HEK293 (cell line): Measurements from ENCODE around the gene SUN3.

Source experiments
- HOXA7 ChIP-seq: sonication (generic); formaldehyde crosslinking; IDR thresholded peaks from 2 replicates; pipeline ENCODE4 v1.8.1; 2022; ENCODE audit warnings: missing genetic modification reagents, borderline replicate concordance
- ZBTB1 ChIP-seq: fragments of 450-650 bp; formaldehyde crosslinking; IDR thresholded peaks from 2 replicates; pipeline ENCODE4 v1.5.1; 2016; ENCODE audit warnings: missing biosample characterization, missing genetic modification characterization
- ZBTB6 ChIP-seq: fragments of 450-650 bp; formaldehyde crosslinking; IDR thresholded peaks from 2 replicates; pipeline ENCODE4 v1.5.1; 2017; ENCODE audit warnings: missing biosample characterization, missing genetic modification characterization
- ZNF10 ChIP-seq: fragments of 450-650 bp; formaldehyde crosslinking; IDR thresholded peaks from 2 replicates; pipeline ENCODE4 v1.5.1; 2017; ENCODE audit warnings: missing biosample characterization, missing genetic modification characterization
- ZNF26 ChIP-seq: fragments of 450-650 bp; formaldehyde crosslinking; IDR thresholded peaks from 2 replicates; pipeline ENCODE4 v1.5.1; 2016; ENCODE audit warnings: missing biosample characterization, missing genetic modification characterization
- ZNF266 ChIP-seq: fragments of 450-650 bp; formaldehyde crosslinking; IDR thresholded peaks from 2 replicates; pipeline ENCODE4 v1.5.1; 2016; ENCODE audit warnings: missing biosample characterization, missing genetic modification characterization, low read depth
- ZNF518A ChIP-seq: fragments of 450-650 bp; formaldehyde crosslinking; conservative IDR thresholded peaks from 2 replicates; pipeline ENCODE4 v1.5.1; 2016; ENCODE audit warnings: low read depth, missing biosample characterization, missing genetic modification characterization
- ZNF571 ChIP-seq: fragments of 450-650 bp; formaldehyde crosslinking; IDR thresholded peaks from 2 replicates; pipeline ENCODE4 v1.5.0; 2017; ENCODE audit warnings: missing biosample characterization, missing genetic modification characterization
- ZNF623 ChIP-seq: fragments of 450-650 bp; formaldehyde crosslinking; IDR thresholded peaks from 2 replicates; pipeline ENCODE4 v1.5.1; 2016; ENCODE audit warnings: missing biosample characterization, missing genetic modification characterization
- ZNF624 ChIP-seq: fragments of 450-650 bp; formaldehyde crosslinking; IDR thresholded peaks from 2 replicates; pipeline ENCODE4 v1.5.1; 2017; ENCODE audit warnings: missing biosample characterization, missing genetic modification characterization
- ZNF747 ChIP-seq: fragments of 450-650 bp; formaldehyde crosslinking; IDR thresholded peaks from 2 replicates; pipeline ENCODE4 v1.5.1; 2016; ENCODE audit warnings: missing biosample characterization, missing genetic modification characterization
- ZNF76 ChIP-seq: fragments of 450-650 bp; formaldehyde crosslinking; IDR thresholded peaks from 2 replicates; pipeline ENCODE4; 2016; ENCODE audit warnings: low read depth, missing biosample characterization, missing genetic modification characterization, borderline replicate concordance
- ZNF777 ChIP-seq: fragments of 450-650 bp; formaldehyde crosslinking; IDR thresholded peaks from 2 replicates; pipeline ENCODE4 v1.5.1; 2017; ENCODE audit warnings: missing biosample characterization, missing genetic modification characterization, borderline replicate concordance
- ZNF785 ChIP-seq: fragments of 450-650 bp; formaldehyde crosslinking; IDR thresholded peaks from 2 replicates; pipeline ENCODE4 v1.5.1; 2016; ENCODE audit warnings: missing biosample characterization, missing genetic modification characterization
- ZNF792 ChIP-seq: fragments of 450-650 bp; formaldehyde crosslinking; IDR thresholded peaks from 2 replicates; pipeline ENCODE4 v1.5.1; 2016; ENCODE audit warnings: missing biosample characterization, missing genetic modification characterization
- ZNF837 ChIP-seq: fragments of 450-650 bp; formaldehyde crosslinking; IDR thresholded peaks from 2 replicates; pipeline ENCODE4 v1.5.1; 2016; ENCODE audit warnings: missing biosample characterization, missing genetic modification characterization
- TF ChIP-seq, protein P1 (sequence below): fragments of 450-650 bp; formaldehyde crosslinking; conservative IDR thresholded peaks from 2 replicates; pipeline ENCODE4 v1.5.1; 2016; ENCODE audit warnings: low read depth, missing biosample characterization, missing genetic modification characterization
- TF ChIP-seq, protein P2 (sequence below): fragments of 450-650 bp; formaldehyde crosslinking; IDR thresholded peaks from 2 replicates; pipeline ENCODE4 v1.5.1; 2016; ENCODE audit warnings: missing biosample characterization, missing genetic modification characterization
- TF ChIP-seq, protein P3 (sequence below): sonication (generic); formaldehyde crosslinking; IDR thresholded peaks from 2 replicates; pipeline ENCODE4 v1.8.1; 2022; ENCODE audit warnings: mild to moderate bottlenecking, moderate library complexity, missing genetic modification reagents
- TF ChIP-seq, protein P4 (sequence below): fragments of 450-650 bp; formaldehyde crosslinking; IDR thresholded peaks from 2 replicates; pipeline ENCODE4 v1.5.1; 2016; ENCODE audit warnings: missing biosample characterization, missing genetic modification characterization

The SUN3 gene

DNA sequence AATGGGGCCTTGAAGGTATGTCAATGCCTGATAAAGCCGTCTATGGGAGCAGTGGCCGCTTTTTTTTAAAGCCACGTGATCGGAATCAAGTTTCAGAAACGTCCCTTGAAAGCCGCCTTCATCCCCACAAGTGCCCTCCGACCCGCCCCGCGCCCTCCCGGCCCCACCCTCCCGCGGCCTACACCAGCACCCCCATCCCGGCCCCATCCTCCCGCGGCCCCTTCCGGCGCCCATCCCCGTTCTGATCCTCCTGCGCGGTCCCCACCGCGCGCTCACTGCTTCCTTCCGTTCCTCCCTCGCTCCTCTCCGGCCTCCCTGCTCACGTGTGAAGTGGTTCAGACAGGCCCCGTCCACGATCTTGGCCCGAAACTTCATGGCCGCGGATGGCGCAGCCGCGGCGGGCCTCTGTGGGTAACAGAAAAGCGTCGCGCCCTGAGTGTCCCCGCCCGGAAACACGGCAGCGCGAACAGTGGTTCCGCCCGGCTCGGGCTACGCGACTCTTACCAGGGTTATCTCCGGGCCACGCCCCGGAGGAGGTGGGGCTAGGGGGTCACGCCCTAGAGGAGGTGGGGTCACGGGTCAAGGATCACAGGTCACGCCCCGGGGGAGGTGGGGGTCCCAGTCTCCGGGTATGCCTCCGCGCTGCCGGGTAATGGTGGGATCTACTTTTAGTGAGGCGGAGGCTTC is 49.6 kb downstream of the SUN3 start, which contains the start of gene HUS1 (continued):
- TF ChIP-seq, protein P1, sequence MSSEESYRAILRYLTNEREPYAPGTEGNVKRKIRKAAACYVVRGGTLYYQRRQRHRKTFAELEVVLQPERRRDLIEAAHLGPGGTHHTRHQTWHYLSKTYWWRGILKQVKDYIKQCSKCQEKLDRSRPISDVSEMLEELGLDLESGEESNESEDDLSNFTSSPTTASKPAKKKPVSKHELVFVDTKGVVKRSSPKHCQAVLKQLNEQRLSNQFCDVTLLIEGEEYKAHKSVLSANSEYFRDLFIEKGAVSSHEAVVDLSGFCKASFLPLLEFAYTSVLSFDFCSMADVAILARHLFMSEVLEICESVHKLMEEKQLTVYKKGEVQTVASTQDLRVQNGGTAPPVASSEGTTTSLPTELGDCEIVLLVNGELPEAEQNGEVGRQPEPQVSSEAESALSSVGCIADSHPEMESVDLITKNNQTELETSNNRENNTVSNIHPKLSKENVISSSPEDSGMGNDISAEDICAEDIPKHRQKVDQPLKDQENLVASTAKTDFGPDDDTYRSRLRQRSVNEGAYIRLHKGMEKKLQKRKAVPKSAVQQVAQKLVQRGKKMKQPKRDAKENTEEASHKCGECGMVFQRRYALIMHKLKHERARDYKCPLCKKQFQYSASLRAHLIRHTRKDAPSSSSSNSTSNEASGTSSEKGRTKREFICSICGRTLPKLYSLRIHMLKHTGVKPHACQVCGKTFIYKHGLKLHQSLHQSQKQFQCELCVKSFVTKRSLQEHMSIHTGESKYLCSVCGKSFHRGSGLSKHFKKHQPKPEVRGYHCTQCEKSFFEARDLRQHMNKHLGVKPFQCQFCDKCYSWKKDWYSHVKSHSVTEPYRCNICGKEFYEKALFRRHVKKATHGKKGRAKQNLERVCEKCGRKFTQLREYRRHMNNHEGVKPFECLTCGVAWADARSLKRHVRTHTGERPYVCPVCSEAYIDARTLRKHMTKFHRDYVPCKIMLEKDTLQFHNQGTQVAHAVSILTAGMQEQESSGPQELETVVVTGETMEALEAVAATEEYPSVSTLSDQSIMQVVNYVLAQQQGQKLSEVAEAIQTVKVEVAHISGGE (tag by site-specific recombination) = peak; percentile 99
- TF ChIP-seq ZNF10 (tag by site-specific recombination) = 0 out of 2 replicates have a peak, but pooled peaks have one; percentile 22
- peak; percentile 81 for TF ChIP-seq ZNF76 (tag by site-specific recombination)
- 0 out of 2 replicates have a peak, but pooled peaks have one; percentile 50 for TF ChIP-seq ZNF785 (tag by site-specific recombination)
- TF ChIP-seq ZBTB1 (tag by site-specific recombination) = no peak
- TF ChIP-seq ZNF624 (tag by site-specific recombination) = no peak
- no peak for TF ChIP-seq ZNF623 (tag by site-specific recombination)
- no peak for TF ChIP-seq ZNF26 (tag by site-specific recombination)
- TF ChIP-seq ZBTB6 (tag by site-specific recombination) = no peak
- TF ChIP-seq ZNF747 (tag by site-specific recombination) = no peak
- TF ChIP-seq ZNF266 = no peak
- no peak for TF ChIP-seq ZNF792 (tag by site-specific recombination)
- TF ChIP-seq, protein P2, sequence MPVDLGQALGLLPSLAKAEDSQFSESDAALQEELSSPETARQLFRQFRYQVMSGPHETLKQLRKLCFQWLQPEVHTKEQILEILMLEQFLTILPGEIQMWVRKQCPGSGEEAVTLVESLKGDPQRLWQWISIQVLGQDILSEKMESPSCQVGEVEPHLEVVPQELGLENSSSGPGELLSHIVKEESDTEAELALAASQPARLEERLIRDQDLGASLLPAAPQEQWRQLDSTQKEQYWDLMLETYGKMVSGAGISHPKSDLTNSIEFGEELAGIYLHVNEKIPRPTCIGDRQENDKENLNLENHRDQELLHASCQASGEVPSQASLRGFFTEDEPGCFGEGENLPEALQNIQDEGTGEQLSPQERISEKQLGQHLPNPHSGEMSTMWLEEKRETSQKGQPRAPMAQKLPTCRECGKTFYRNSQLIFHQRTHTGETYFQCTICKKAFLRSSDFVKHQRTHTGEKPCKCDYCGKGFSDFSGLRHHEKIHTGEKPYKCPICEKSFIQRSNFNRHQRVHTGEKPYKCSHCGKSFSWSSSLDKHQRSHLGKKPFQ (tag by site-specific recombination) = no peak; the same call in 1 of the 2 replicates
- no peak for TF ChIP-seq ZNF571 (tag by site-specific recombination)
- TF ChIP-seq ZNF837 = no peak
- no peak for TF ChIP-seq HOXA7 (CRISPR knock-in tag)
- no peak for TF ChIP-seq ZNF777 (tag by site-specific recombination)
- TF ChIP-seq, protein P3, sequence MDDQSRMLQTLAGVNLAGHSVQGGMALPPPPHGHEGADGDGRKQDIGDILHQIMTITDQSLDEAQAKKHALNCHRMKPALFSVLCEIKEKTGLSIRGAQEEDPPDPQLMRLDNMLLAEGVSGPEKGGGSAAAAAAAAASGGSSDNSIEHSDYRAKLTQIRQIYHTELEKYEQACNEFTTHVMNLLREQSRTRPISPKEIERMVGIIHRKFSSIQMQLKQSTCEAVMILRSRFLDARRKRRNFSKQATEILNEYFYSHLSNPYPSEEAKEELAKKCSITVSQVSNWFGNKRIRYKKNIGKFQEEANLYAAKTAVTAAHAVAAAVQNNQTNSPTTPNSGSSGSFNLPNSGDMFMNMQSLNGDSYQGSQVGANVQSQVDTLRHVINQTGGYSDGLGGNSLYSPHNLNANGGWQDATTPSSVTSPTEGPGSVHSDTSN = no peak
- TF ChIP-seq, protein P4, sequence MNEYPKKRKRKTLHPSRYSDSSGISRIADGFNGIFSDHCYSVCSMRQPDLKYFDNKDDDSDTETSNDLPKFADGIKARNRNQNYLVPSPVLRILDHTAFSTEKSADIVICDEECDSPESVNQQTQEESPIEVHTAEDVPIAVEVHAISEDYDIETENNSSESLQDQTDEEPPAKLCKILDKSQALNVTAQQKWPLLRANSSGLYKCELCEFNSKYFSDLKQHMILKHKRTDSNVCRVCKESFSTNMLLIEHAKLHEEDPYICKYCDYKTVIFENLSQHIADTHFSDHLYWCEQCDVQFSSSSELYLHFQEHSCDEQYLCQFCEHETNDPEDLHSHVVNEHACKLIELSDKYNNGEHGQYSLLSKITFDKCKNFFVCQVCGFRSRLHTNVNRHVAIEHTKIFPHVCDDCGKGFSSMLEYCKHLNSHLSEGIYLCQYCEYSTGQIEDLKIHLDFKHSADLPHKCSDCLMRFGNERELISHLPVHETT (tag by site-specific recombination) = peak; percentile 82
- peak; percentile 91 for TF ChIP-seq ZNF518A (tag by site-specific recombination)
- TF ChIP-seq, all 188 proteins: peak for 72
